Type B pancreatic cell (in vitro differentiated cells): ENCODE measurements around the gene TACR1. TPM values are rescaled to one million over a fixed set of nuclear protein-coding genes. Genes with fewer than 3 reads are reported as not detected.

Experiments
- DNase-seq: peaks from one replicate; pipeline ENCODE4 v3.0.0; 2021; ENCODE audit warnings: mixed read lengths; ENCODE audit not compliant: unreplicated experiment; ENCODE audit errors: extremely low spot score
- H3K27ac Mint-ChIP-seq: 2 replicates; pipeline ENCODE4 v1.8.0; 2021; ENCODE audit warnings: mild to moderate bottlenecking, mixed read lengths
- H3K27me3 Mint-ChIP-seq: 2 replicates; pipeline ENCODE4 v1.8.0; 2021; ENCODE audit warnings: mixed read lengths
- H3K36me3 Mint-ChIP-seq: 2 replicates; pipeline ENCODE4 v1.8.0; 2021; ENCODE audit warnings: mixed read lengths
- H3K4me1 Mint-ChIP-seq: one replicate; pipeline ENCODE4 v1.8.0; 2021; ENCODE audit warnings: mixed read lengths; ENCODE audit not compliant: unreplicated experiment
- H3K4me3 Mint-ChIP-seq: 2 replicates; pipeline ENCODE4 v1.8.0; 2021; ENCODE audit warnings: mild to moderate bottlenecking, mixed read lengths
- H3K9me3 Mint-ChIP-seq: 2 replicates; pipeline ENCODE4 v1.8.0; 2021; ENCODE audit warnings: mixed read lengths
- total RNA-seq: library from RNA; stranded (reverse); gene quantifications from 2 replicates; pipeline ENCODE4 v1.2.1, GENCODE V29; 2021; ENCODE audit warnings: low replicate concordance
- TF ChIP-seq, protein P1 (sequence below): fragments of 200-600 bp; sonication (generic); conservative IDR thresholded peaks from 2 replicates; pipeline ENCODE4 v1.5.0; 2021; ENCODE audit warnings: antibody characterized with exemption, mild to moderate bottlenecking

TACR1 gene
- total RNA-seq, 1 donor from 2014 or later, result 1.5 TPM

GRCh38 chr2:75042823-75043222, 156.5 kb downstream of the TACR1 start:
- no peaks in the 10 kb centered on the region for H3K9me3 Mint-ChIP-seq
- no peak for DNase-seq
- TF ChIP-seq, protein P1, sequence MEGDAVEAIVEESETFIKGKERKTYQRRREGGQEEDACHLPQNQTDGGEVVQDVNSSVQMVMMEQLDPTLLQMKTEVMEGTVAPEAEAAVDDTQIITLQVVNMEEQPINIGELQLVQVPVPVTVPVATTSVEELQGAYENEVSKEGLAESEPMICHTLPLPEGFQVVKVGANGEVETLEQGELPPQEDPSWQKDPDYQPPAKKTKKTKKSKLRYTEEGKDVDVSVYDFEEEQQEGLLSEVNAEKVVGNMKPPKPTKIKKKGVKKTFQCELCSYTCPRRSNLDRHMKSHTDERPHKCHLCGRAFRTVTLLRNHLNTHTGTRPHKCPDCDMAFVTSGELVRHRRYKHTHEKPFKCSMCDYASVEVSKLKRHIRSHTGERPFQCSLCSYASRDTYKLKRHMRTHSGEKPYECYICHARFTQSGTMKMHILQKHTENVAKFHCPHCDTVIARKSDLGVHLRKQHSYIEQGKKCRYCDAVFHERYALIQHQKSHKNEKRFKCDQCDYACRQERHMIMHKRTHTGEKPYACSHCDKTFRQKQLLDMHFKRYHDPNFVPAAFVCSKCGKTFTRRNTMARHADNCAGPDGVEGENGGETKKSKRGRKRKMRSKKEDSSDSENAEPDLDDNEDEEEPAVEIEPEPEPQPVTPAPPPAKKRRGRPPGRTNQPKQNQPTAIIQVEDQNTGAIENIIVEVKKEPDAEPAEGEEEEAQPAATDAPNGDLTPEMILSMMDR, result no peak
- H3K36me3 Mint-ChIP-seq, result no peaks in the 10 kb centered on the region
- no peak overlapping the region for H3K4me3 Mint-ChIP-seq
- peaks cover 7% of the 10 kb centered on the region for H3K27me3 Mint-ChIP-seq
- H3K27ac Mint-ChIP-seq, result no peak overlapping the region
- no peaks in the 10 kb centered on the region for H3K4me1 Mint-ChIP-seq

DNA sequence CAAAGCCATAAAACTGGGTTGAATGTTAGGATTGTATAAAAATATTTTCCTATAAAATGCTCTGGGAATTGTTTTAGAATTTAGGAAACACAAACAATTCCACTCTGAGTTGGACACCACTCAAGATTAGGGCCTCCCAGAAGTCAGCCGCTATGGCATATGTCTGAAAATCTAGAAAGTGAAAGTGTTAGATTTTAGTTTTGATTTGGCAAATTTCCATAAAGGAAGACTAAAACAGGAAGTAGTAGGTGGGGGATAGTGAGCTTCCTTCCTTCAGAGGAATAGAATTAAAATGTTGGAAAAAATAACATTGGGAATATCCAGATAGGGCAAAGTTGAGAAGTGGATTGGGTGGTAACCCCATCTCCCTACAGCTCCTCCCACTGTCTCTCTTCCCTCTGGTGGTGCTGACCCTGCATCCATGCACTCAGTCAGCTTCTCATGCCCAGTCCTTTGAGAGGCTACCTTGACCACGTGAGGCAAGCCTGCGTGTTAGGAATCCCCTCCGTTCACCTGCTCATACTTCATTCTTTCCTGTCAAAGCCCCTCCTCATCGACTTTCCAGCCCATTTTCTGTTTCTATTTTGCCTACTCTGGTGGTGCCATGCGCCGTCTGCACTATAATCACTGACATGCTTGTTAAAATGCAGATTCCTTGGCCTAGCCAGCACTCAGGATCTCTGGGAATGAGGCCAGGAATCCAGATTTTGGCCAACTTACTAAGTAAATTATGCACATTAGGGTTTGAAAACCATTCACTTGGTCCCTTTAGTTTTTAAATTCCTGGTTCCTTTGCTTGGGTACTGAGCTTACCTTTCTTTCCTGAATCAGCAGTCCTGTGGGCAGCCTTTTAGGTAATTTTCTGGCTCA, 157.4 kb downstream of the TACR1 start:
- Mint-ChIP-seq H3K27ac (no peak overlapping the region), H3K36me3 (no peaks in the 10 kb centered on the region), H3K27me3 (peaks cover 7% of the 10 kb centered on the region), H3K4me3 (no peak overlapping the region), H3K4me1 (no peaks in the 10 kb centered on the region), H3K9me3 (no peaks in the 10 kb centered on the region)
- no peak for DNase-seq
- TF ChIP-seq, protein P1, result no peak

GRCh38 chr2:75041226-75041625, 158.1 kb downstream of the TACR1 start:
- TF ChIP-seq, protein P1, result no peak
- Mint-ChIP-seq H3K27me3 (peaks cover 4% of the 10 kb centered on the region), H3K4me1 (no peaks in the 10 kb centered on the region), H3K4me3 (no peak overlapping the region), H3K36me3 (no peaks in the 10 kb centered on the region), H3K9me3 (no peaks in the 10 kb centered on the region), H3K27ac (no peak overlapping the region)
- no peak for DNase-seq

DNA sequence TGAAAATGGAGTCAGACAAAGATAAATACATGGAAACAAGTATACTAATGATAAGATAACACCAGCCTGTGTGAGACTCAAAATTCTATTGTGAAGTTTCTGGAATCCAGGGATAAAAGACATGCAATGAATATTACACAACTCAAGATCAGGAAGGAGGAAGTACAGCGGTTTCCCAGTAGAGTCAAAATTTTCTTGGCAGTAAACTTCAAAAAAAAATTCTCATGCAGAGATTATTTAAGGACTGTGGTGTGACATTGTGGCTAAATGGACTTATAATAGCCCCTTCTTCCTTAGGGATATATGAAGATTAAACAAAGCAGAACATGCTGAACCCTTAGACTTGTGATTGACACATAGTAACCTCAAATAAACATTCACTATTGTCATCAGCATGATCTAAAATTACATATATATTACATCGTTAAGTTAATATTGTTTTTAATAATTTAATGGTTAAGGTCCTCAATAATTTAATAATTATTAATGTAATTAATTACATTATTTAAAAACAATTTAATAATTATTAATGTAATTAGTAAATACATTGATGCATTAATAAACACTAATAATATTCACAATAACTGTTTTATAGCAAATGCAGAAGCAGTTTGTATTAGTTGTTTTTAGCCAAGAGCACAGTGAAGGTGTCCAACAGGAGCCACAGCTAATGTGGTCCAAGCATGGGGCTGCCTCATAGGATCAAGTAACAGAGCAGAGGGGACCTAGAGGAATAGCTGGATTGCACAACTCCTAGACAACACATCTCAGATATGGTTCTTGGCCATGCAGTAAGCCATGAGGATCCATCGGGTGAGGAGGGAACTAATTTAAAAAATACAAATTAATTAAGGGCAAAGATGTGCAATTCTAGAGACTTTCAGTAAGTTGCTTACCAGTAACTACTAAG, 163.6 kb downstream of the TACR1 start:
- Mint-ChIP-seq H3K4me1 (no peaks in the 10 kb centered on the region), H3K9me3 (no peaks in the 10 kb centered on the region), H3K4me3 (no peak overlapping the region), H3K27me3 (no peaks in the 10 kb centered on the region), H3K27ac (no peak overlapping the region), H3K36me3 (no peaks in the 10 kb centered on the region)
- TF ChIP-seq, protein P1, result no peak
- no peak for DNase-seq

- Mint-ChIP-seq H3K27me3 (no peaks in the 10 kb centered on the region), H3K4me3 (no peak overlapping the region), H3K4me1 (no peaks in the 10 kb centered on the region), H3K36me3 (no peaks in the 10 kb centered on the region), H3K9me3 (no peaks in the 10 kb centered on the region), H3K27ac (no peak overlapping the region)
- DNase-seq, result no peak
- TF ChIP-seq, protein P1, result no peak
Measured at GRCh38 chr2:75033516-75033915, 165.8 kb downstream of the TACR1 start.
